HEK293 (cell line): ENCODE measurements around the gene NTMT1.

ENCODE experiments used
- GLIS1 ChIP-seq: fragments of 450-650 bp; formaldehyde crosslinking; IDR thresholded peaks from 2 replicates; pipeline ENCODE4 v1.5.1; 2016; ENCODE audit warnings: missing biosample characterization, missing genetic modification characterization
- GLIS2 ChIP-seq: fragments of 450-650 bp; formaldehyde crosslinking; IDR thresholded peaks from 2 replicates; pipeline ENCODE4 v1.5.1; 2016; ENCODE audit warnings: missing biosample characterization, missing genetic modification characterization
- HOXA7 ChIP-seq: sonication (generic); formaldehyde crosslinking; IDR thresholded peaks from 2 replicates; pipeline ENCODE4 v1.8.1; 2022; ENCODE audit warnings: missing genetic modification reagents, borderline replicate concordance
- HOXD13 ChIP-seq: sonication (generic); formaldehyde crosslinking; IDR thresholded peaks from 2 replicates; pipeline ENCODE4 v1.8.0; 2022; ENCODE audit warnings: missing genetic modification reagents, borderline replicate concordance
- KLF7 ChIP-seq: fragments of 450-650 bp; formaldehyde crosslinking; IDR thresholded peaks from 2 replicates; pipeline ENCODE4 v1.5.1; 2016; ENCODE audit warnings: missing biosample characterization, missing genetic modification characterization, borderline replicate concordance
- RBAK ChIP-seq: fragments of 450-650 bp; formaldehyde crosslinking; IDR thresholded peaks from 2 replicates; pipeline ENCODE4 v1.5.1; 2016; ENCODE audit warnings: missing biosample characterization, missing genetic modification characterization
- TCF7L2 ChIP-seq: IDR thresholded peaks from 2 replicates; pipeline ENCODE4 v1.6.1; 2011; ENCODE audit warnings: low read depth, mild to moderate bottlenecking, inconsistent platforms, low read length, moderate library complexity, borderline replicate concordance
- ZBTB21 ChIP-seq: fragments of 450-650 bp; formaldehyde crosslinking; IDR thresholded peaks from 2 replicates; pipeline ENCODE4 v1.5.1; 2017; ENCODE audit warnings: missing biosample characterization, missing genetic modification characterization
- ZBTB8A ChIP-seq: fragments of 450-650 bp; formaldehyde crosslinking; IDR thresholded peaks from 2 replicates; pipeline ENCODE4 v1.5.1; 2016; ENCODE audit warnings: missing biosample characterization, missing genetic modification characterization
- ZFP69B ChIP-seq: fragments of 450-650 bp; formaldehyde crosslinking; IDR thresholded peaks from 2 replicates; pipeline ENCODE4 v1.5.1; 2016; ENCODE audit warnings: missing biosample characterization, missing genetic modification characterization
- ZNF114 ChIP-seq: fragments of 450-650 bp; formaldehyde crosslinking; IDR thresholded peaks from 2 replicates; pipeline ENCODE4 v1.5.0; 2017; ENCODE audit warnings: missing biosample characterization, missing genetic modification characterization
- ZNF155 ChIP-seq: fragments of 450-650 bp; formaldehyde crosslinking; IDR thresholded peaks from 2 replicates; pipeline ENCODE4 v1.5.1; 2016; ENCODE audit warnings: missing biosample characterization, missing genetic modification characterization
- ZNF169 ChIP-seq: fragments of 450-650 bp; formaldehyde crosslinking; IDR thresholded peaks from 2 replicates; pipeline ENCODE4 v1.5.1; 2016; ENCODE audit warnings: missing biosample characterization, missing genetic modification characterization
- ZNF239 ChIP-seq: fragments of 450-650 bp; formaldehyde crosslinking; IDR thresholded peaks from 2 replicates; pipeline ENCODE4 v1.5.1; 2016; ENCODE audit warnings: missing biosample characterization, missing genetic modification characterization
- ZNF341 ChIP-seq: fragments of 450-650 bp; formaldehyde crosslinking; IDR thresholded peaks from 2 replicates; pipeline ENCODE4; 2016; ENCODE audit warnings: low read depth, missing biosample characterization, missing genetic modification characterization
- ZNF473 ChIP-seq: fragments of 450-650 bp; formaldehyde crosslinking; IDR thresholded peaks from 2 replicates; pipeline ENCODE4 v1.5.1; 2017; ENCODE audit warnings: missing biosample characterization, missing genetic modification characterization
- ZNF530 ChIP-seq: fragments of 450-650 bp; formaldehyde crosslinking; IDR thresholded peaks from 2 replicates; pipeline ENCODE4 v1.5.1; 2016; ENCODE audit warnings: low read depth, missing biosample characterization, missing genetic modification characterization
- ZNF624 ChIP-seq: fragments of 450-650 bp; formaldehyde crosslinking; IDR thresholded peaks from 2 replicates; pipeline ENCODE4 v1.5.1; 2017; ENCODE audit warnings: missing biosample characterization, missing genetic modification characterization
- ZNF660 ChIP-seq: fragments of 450-650 bp; IDR thresholded peaks from 2 replicates; pipeline ENCODE4 v1.5.1; 2018; ENCODE audit warnings: missing biosample characterization, mild to moderate bottlenecking, missing genetic modification characterization
- ZNF76 ChIP-seq: fragments of 450-650 bp; formaldehyde crosslinking; IDR thresholded peaks from 2 replicates; pipeline ENCODE4; 2016; ENCODE audit warnings: low read depth, missing biosample characterization, missing genetic modification characterization, borderline replicate concordance
- ZNF768 ChIP-seq: fragments of 450-650 bp; formaldehyde crosslinking; IDR thresholded peaks from 2 replicates; pipeline ENCODE4 v1.5.1; 2018; ENCODE audit warnings: missing biosample characterization, mild to moderate bottlenecking, missing genetic modification characterization
- ZXDB ChIP-seq: fragments of 450-650 bp; formaldehyde crosslinking; IDR thresholded peaks from 2 replicates; pipeline ENCODE4 v1.5.1; 2016; ENCODE audit warnings: missing biosample characterization, missing genetic modification characterization
- TF ChIP-seq, protein P1 (sequence below): fragments of 450-650 bp; formaldehyde crosslinking; IDR thresholded peaks from 2 replicates; pipeline ENCODE4 v1.5.1; 2016; ENCODE audit warnings: missing biosample characterization, missing genetic modification characterization
- TF ChIP-seq, protein P2 (sequence below): fragments of 450-650 bp; formaldehyde crosslinking; IDR thresholded peaks from 2 replicates; pipeline ENCODE4 v1.5.1; 2016; ENCODE audit warnings: missing biosample characterization, missing genetic modification characterization
- TF ChIP-seq, protein P3 (sequence below): fragments of 450-650 bp; formaldehyde crosslinking; IDR thresholded peaks from 2 replicates; pipeline ENCODE4 v1.5.1; 2016; ENCODE audit warnings: missing biosample characterization, missing genetic modification characterization
- TF ChIP-seq, protein P4 (sequence below): fragments of 450-650 bp; formaldehyde crosslinking; IDR thresholded peaks from 2 replicates; pipeline ENCODE4 v1.5.1; 2016; ENCODE audit warnings: missing biosample characterization, missing genetic modification characterization, borderline replicate concordance
- TF ChIP-seq, protein P5 (sequence below): fragments of 450-650 bp; formaldehyde crosslinking; IDR thresholded peaks from 2 replicates; pipeline ENCODE4 v1.5.1; 2017; ENCODE audit warnings: missing biosample characterization, mild to moderate bottlenecking, missing genetic modification characterization, moderate library complexity
- TF ChIP-seq, protein P6 (sequence below): fragments of 450-650 bp; formaldehyde crosslinking; IDR thresholded peaks from 2 replicates; pipeline ENCODE4 v1.5.1; 2016; ENCODE audit warnings: missing biosample characterization, missing genetic modification characterization

Gene NTMT1

DNA sequence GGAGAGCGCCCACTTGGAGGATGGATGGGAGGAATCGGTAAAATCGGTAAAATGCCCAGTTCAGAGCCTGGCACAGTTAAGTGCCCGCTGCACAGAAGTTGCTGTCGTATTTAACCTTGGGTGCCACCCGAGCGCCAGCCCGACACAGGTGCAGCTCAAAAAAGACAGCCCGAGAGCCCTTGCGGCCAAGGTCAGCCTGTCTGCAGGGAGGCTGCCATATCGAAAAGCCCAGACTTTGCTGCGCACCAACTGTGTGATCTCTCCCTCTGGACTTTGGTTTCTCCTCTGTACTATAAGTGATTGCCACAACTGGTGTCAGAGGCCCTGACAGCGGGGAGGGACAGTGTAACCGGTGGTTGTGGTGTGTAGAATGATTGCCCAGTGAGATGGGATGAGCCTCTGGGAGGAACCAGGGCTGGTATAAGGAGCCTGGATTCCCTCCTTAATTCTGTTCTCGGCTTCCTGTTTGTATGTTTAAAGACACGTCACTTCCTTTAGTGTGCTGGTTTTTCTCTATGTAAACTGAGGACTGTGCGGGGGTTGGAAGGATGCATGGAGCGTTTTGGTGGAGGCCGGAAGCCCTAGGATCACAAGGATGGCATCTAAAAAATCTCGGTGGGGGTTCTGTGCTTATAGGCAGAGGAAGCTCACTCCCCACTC is 792 bp downstream of the NTMT1 start (continued):
- TF ChIP-seq, protein P1, sequence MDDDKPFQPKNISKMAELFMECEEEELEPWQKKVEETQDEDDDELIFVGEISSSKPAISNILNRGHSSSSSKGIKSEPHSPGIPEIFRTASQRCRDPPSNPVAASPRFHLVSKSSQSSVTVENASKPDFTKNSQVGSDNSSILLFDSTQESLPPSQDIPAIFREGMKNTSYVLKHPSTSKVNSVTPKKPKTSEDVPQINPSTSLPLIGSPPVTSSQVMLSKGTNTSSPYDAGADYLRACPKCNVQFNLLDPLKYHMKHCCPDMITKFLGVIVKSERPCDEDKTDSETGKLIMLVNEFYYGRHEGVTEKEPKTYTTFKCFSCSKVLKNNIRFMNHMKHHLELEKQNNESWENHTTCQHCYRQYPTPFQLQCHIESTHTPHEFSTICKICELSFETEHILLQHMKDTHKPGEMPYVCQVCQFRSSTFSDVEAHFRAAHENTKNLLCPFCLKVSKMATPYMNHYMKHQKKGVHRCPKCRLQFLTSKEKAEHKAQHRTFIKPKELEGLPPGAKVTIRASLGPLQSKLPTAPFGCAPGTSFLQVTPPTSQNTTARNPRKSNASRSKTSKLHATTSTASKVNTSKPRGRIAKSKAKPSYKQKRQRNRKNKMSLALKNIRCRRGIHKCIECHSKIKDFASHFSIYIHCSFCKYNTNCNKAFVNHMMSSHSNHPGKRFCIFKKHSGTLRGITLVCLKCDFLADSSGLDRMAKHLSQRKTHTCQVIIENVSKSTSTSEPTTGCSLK (tag by site-specific recombination), result no peak
- TF ChIP-seq ZNF473 (tag by site-specific recombination) (no peak), ZFP69B (tag by site-specific recombination) (no peak), GLIS2 (tag by site-specific recombination) (no peak), RBAK (tag by site-specific recombination) (no peak), ZBTB21 (no peak), HOXA7 (CRISPR knock-in tag) (no peak), TCF7L2 (no peak), KLF7 (no peak), ZNF169 (tag by site-specific recombination) (no peak), ZNF660 (tag by site-specific recombination) (0 out of 2 replicates have a peak, but pooled peaks have one; percentile 17), ZNF239 (no peak), ZXDB (tag by site-specific recombination) (no peak), ZNF114 (no peak), ZNF530 (tag by site-specific recombination) (no peak), HOXD13 (no peak), ZBTB8A (tag by site-specific recombination) (no peak), ZNF768 (tag by site-specific recombination) (no peak), ZNF155 (tag by site-specific recombination) (no peak), ZNF624 (tag by site-specific recombination) (no peak), ZNF76 (tag by site-specific recombination) (peak; percentile 14; the same call in 1 of the 2 replicates), ZNF341 (tag by site-specific recombination) (peak; percentile 34; the same call in 1 of the 2 replicates), GLIS1 (tag by site-specific recombination) (peak; percentile 81)
- TF ChIP-seq, protein P2, sequence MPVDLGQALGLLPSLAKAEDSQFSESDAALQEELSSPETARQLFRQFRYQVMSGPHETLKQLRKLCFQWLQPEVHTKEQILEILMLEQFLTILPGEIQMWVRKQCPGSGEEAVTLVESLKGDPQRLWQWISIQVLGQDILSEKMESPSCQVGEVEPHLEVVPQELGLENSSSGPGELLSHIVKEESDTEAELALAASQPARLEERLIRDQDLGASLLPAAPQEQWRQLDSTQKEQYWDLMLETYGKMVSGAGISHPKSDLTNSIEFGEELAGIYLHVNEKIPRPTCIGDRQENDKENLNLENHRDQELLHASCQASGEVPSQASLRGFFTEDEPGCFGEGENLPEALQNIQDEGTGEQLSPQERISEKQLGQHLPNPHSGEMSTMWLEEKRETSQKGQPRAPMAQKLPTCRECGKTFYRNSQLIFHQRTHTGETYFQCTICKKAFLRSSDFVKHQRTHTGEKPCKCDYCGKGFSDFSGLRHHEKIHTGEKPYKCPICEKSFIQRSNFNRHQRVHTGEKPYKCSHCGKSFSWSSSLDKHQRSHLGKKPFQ (tag by site-specific recombination), result no peak
- TF ChIP-seq, protein P3, sequence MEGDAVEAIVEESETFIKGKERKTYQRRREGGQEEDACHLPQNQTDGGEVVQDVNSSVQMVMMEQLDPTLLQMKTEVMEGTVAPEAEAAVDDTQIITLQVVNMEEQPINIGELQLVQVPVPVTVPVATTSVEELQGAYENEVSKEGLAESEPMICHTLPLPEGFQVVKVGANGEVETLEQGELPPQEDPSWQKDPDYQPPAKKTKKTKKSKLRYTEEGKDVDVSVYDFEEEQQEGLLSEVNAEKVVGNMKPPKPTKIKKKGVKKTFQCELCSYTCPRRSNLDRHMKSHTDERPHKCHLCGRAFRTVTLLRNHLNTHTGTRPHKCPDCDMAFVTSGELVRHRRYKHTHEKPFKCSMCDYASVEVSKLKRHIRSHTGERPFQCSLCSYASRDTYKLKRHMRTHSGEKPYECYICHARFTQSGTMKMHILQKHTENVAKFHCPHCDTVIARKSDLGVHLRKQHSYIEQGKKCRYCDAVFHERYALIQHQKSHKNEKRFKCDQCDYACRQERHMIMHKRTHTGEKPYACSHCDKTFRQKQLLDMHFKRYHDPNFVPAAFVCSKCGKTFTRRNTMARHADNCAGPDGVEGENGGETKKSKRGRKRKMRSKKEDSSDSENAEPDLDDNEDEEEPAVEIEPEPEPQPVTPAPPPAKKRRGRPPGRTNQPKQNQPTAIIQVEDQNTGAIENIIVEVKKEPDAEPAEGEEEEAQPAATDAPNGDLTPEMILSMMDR (tag by site-specific recombination), result no peak
- TF ChIP-seq, protein P4, sequence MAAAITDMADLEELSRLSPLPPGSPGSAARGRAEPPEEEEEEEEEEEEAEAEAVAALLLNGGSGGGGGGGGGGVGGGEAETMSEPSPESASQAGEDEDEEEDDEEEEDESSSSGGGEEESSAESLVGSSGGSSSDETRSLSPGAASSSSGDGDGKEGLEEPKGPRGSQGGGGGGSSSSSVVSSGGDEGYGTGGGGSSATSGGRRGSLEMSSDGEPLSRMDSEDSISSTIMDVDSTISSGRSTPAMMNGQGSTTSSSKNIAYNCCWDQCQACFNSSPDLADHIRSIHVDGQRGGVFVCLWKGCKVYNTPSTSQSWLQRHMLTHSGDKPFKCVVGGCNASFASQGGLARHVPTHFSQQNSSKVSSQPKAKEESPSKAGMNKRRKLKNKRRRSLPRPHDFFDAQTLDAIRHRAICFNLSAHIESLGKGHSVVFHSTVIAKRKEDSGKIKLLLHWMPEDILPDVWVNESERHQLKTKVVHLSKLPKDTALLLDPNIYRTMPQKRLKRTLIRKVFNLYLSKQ (tag by site-specific recombination), result no peak
- TF ChIP-seq, protein P5, sequence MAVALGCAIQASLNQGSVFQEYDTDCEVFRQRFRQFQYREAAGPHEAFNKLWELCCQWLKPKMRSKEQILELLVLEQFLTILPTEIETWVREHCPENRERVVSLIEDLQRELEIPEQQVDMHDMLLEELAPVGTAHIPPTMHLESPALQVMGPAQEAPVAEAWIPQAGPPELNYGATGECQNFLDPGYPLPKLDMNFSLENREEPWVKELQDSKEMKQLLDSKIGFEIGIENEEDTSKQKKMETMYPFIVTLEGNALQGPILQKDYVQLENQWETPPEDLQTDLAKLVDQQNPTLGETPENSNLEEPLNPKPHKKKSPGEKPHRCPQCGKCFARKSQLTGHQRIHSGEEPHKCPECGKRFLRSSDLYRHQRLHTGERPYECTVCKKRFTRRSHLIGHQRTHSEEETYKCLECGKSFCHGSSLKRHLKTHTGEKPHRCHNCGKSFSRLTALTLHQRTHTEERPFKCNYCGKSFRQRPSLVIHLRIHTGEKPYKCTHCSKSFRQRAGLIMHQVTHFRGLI, result no peak
- TF ChIP-seq, protein P6, sequence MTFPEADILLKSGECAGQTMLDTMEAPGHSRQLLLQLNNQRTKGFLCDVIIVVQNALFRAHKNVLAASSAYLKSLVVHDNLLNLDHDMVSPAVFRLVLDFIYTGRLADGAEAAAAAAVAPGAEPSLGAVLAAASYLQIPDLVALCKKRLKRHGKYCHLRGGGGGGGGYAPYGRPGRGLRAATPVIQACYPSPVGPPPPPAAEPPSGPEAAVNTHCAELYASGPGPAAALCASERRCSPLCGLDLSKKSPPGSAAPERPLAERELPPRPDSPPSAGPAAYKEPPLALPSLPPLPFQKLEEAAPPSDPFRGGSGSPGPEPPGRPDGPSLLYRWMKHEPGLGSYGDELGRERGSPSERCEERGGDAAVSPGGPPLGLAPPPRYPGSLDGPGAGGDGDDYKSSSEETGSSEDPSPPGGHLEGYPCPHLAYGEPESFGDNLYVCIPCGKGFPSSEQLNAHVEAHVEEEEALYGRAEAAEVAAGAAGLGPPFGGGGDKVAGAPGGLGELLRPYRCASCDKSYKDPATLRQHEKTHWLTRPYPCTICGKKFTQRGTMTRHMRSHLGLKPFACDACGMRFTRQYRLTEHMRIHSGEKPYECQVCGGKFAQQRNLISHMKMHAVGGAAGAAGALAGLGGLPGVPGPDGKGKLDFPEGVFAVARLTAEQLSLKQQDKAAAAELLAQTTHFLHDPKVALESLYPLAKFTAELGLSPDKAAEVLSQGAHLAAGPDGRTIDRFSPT, result no peak
